Transverse colon (tissue), 4 donors: Measurements from ENCODE around the gene EPB41L4B. TPM values are rescaled to one million over a fixed set of nuclear protein-coding genes. Genes with fewer than 3 reads are reported as not detected.
"Not testable (repeated sequence)": the region's sequence is repeated elsewhere in the genome, so short reads cannot be mapped to it uniquely, and the experiment has no call there.

Experiments
- DNase-seq: peaks from one replicate; pipeline ENCODE4 v3.0.0-alpha.2; 2019
- H3K27ac ChIP-seq, 4 donors: fragments of 200-600 bp; sonication (generic); 2 replicates each; pipeline ENCODE4 v1.5.1; 2016 to 2018; ENCODE audit warnings: inconsistent platforms in 4 of 4
- H3K27me3 ChIP-seq: fragments of 200-600 bp; sonication (generic); 2 replicates; pipeline ENCODE4 v1.5.1; 2017; ENCODE audit warnings: inconsistent platforms
- H3K36me3 ChIP-seq, 4 donors: fragments of 200-600 bp; sonication (generic); 2 replicates each; pipeline ENCODE4 v1.5.1; 2017 to 2019; ENCODE audit warnings: inconsistent platforms in 4 of 4
- H3K4me1 ChIP-seq, 4 donors: fragments of 200-600 bp; sonication (generic); 2 replicates each; pipeline ENCODE4 v1.5.1; 2017 to 2020; ENCODE audit warnings: inconsistent platforms in 4 of 4
- H3K4me3 ChIP-seq, 4 donors: fragments of 200-600 bp; sonication (generic); 1 replicate in 1 of 4; 2 replicates in 3 of 4; pipeline versions ENCODE4 v1.5.1 to v1.6.1; 2017 to 2019; ENCODE audit warnings: inconsistent platforms in 4 of 4
- H3K9me3 ChIP-seq, 2 donors: fragments of 200-600 bp; sonication (generic); 2 replicates each; pipeline ENCODE4 v1.5.1; 2017 to 2019; ENCODE audit warnings: inconsistent platforms in 2 of 2
- EP300 ChIP-seq: sonication (generic); formaldehyde crosslinking; IDR thresholded peaks from one replicate; pipeline ENCODE4 v1.6.1; 2017; ENCODE audit warnings: antibody characterized with exemption, low read depth
- POLR2A ChIP-seq: fragments of 450-650 bp; IDR thresholded peaks from one replicate; pipeline ENCODE4 v1.6.1; 2016; ENCODE audit warnings: antibody characterized with exemption, mild to moderate bottlenecking, moderate library complexity
- POLR2AphosphoS5 ChIP-seq, 3 donors: sonication (generic); formaldehyde crosslinking; IDR thresholded peaks; one replicate each; pipeline ENCODE4 v1.6.1; 2016; ENCODE audit warnings: antibody characterized with exemption in 3 of 3
- WGBS, 2 donors: methylation state at CpG; one replicate each; pipeline ENCODE4 v1.1.5; 2018; ENCODE audit warnings: low coverage in 1 of 2; 5-methylcytosine and 5-hydroxymethylcytosine counted together
- in situ Hi-C, 4 donors: fragments of 200-750 bp; cut with MboI; loops; one replicate each; pipeline versions ENCODE4 v1.15.0 to v1.15.1; 2017; ENCODE audit warnings: low sequenced_read_pairs in 3 of 4, low pct_ligation_motif_present in 1 of 4, low pct_unique_long_range_greater_than_20kb in 1 of 4
- intact Hi-C: fragments of 100-400 bp; cut with DNase I; formaldehyde crosslinking; loops from one replicate; pipeline ENCODE4 v1.15.1; 2023; ENCODE audit warnings: low total_unique reads
- total RNA-seq, 4 donors: library from RNA; depleted of rRNA; stranded (reverse); fragments of >200 nt; gene quantifications; one replicate each; pipeline ENCODE4 v1.1.0, GENCODE V29; 2016
- TF ChIP-seq, protein P1 (sequence below), 5 experiments: fragments of 200-600 bp in 3 of 5; fragments of 450-650 bp in 2 of 5; sonication (generic) in 3 of 5; IDR thresholded peaks; 1 replicate in 2 of 5; 2 replicates in 3 of 5; pipeline ENCODE4 v1.5.1; 2016 to 2017; ENCODE audit warnings: antibody characterized with exemption in 5 of 5, inconsistent platforms in 3 of 5, mild to moderate bottlenecking in 2 of 5, moderate library complexity in 1 of 5

The EPB41L4B gene
- total RNA-seq, 4 donors from 2014 or later: 76.8 to 159 (median 110) TPM

DNA sequence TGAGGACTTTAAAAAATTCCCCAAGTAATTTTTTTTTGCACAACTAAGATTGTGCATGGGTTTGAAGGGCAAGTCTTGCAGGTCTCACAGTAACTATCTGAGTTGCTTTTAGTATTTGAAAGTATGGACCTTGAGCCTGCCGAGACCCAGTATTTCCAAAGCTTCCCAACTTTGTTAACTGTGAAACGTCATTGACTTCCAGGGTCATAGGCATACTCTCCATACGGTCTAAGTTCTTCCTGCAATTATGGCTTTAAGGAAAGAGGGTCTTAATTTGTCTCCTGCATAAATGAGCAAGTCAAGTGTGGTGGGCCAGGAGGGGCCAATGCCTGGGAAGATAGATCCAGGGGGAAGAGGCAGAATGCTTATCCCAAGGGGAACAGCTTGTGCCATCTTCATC is 24.0 kb upstream of the EPB41L4B start:
- 81 to 83% methylated on average over 1 to 3 of the region's 3 CpGs for WGBS, 2 donors

DNA sequence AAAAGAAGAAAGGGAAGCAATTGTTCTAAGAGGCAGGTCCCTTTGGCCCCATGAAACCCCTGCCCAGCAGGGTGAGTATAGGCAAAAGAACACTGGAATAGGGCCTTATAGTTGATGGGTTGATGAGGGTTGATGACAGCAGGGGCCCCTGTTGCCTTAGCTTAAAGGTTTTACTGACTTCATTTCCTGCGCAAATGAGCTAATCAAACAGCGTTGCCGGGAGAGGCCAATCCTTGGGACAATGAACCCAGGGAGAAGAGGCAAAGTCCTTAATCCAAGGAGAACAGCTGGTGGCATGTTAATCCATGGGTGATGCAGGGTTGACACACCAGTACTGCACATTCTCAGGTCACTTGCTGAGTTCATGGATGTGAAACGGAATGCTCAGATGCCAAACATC is 22.0 kb upstream of the EPB41L4B start:
- Histone ChIP-seq H3K27me3 (no peaks in the 10 kb centered on the region), H3K4me3 (no peak overlapping the region), H3K27ac (no peak overlapping the region), H3K4me1 (peaks cover 0 to 13% (median 6%) of the 10 kb centered on the region in 4 donors), H3K9me3 (no peaks in the 10 kb centered on the region), H3K36me3 (no peaks in the 10 kb centered on the region)
- TF ChIP-seq POLR2AphosphoS5 (IDR thresholded peaks at IDR 0.05) (no peak), EP300 (no peak), POLR2A (no peak)
- TF ChIP-seq, protein P1, sequence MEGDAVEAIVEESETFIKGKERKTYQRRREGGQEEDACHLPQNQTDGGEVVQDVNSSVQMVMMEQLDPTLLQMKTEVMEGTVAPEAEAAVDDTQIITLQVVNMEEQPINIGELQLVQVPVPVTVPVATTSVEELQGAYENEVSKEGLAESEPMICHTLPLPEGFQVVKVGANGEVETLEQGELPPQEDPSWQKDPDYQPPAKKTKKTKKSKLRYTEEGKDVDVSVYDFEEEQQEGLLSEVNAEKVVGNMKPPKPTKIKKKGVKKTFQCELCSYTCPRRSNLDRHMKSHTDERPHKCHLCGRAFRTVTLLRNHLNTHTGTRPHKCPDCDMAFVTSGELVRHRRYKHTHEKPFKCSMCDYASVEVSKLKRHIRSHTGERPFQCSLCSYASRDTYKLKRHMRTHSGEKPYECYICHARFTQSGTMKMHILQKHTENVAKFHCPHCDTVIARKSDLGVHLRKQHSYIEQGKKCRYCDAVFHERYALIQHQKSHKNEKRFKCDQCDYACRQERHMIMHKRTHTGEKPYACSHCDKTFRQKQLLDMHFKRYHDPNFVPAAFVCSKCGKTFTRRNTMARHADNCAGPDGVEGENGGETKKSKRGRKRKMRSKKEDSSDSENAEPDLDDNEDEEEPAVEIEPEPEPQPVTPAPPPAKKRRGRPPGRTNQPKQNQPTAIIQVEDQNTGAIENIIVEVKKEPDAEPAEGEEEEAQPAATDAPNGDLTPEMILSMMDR (IDR thresholded peaks at IDR 0.05): no peak
- intact Hi-C loops (no loop called here), in situ Hi-C loops (no loop called here)
- 70% methylated on average over 4 of the region's 4 CpGs; no CpG with 5 or more reads in 1 of the 2 donors for WGBS, 2 donors
- DNase-seq: no peak

More for the DNA sequence above, 24.0 kb upstream of the EPB41L4B start:
- peak overlapping the region in 3 of 4 donors; percentile 71 to 76 (median 74) for H3K27ac ChIP-seq
- intact Hi-C loops (loop anchor here (2.0 kb wide), 1 partner anchor 58 kb away; no protein-coding TSS in a partner anchor), in situ Hi-C loops (no loop called here)
- H3K36me3 ChIP-seq: no peaks in the 10 kb centered on the region
- peaks cover 0 to 13% (median 6%) of the 10 kb centered on the region in 4 donors for H3K4me1 ChIP-seq
- H3K4me3 ChIP-seq: no peak overlapping the region
- DNase-seq: no peak
- no peaks in the 10 kb centered on the region for H3K9me3 ChIP-seq
- TF ChIP-seq, protein P1 (IDR thresholded peaks at IDR 0.05): no peak
- TF ChIP-seq POLR2AphosphoS5 (IDR thresholded peaks at IDR 0.05) (no peak), POLR2A (no peak), EP300 (no peak)
- H3K27me3 ChIP-seq: no peaks in the 10 kb centered on the region

- no peaks in the 10 kb centered on the region for H3K36me3 ChIP-seq
- no peak overlapping the region for H3K27ac ChIP-seq
- DNase-seq: no peak
- WGBS, 2 donors: 50 to 86% methylated on average over 2 to 6 of the region's 6 CpGs
- intact Hi-C loops (no loop called here), in situ Hi-C loops (no loop called here)
- no peaks in the 10 kb centered on the region for H3K27me3 ChIP-seq
- H3K9me3 ChIP-seq: no peaks in the 10 kb centered on the region
- TF ChIP-seq EP300: no peak
- no peak for TF ChIP-seq POLR2A
- no peak for TF ChIP-seq POLR2AphosphoS5 (IDR thresholded peaks at IDR 0.05)
- TF ChIP-seq, protein P1 (IDR thresholded peaks at IDR 0.05): no peak
- H3K4me1 ChIP-seq: peaks cover 0 to 13% (median 6%) of the 10 kb centered on the region in 4 donors
- H3K4me3 ChIP-seq: no peak overlapping the region
Observed at GRCh38 chr9:109341561-109341960, 20.7 kb upstream of the EPB41L4B start.

DNA sequence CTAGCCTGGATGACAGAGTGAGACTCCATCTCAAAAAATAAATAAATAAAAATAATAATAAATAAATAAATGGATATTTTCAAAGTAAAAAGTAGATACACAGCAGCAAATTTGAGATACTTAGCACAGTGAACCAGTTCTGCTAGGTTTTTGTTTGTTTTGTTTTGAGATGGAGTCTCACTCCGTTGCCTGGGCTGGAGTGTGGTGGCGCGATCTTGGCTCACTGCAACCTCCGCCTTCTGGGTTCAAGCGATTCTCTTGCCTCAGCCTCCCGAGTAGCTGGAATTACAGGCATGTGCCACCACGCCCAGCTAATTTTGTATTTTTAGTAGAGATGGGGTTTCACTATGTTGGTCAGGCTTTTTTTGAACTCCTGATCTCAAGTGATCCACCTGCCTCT is 20.1 kb upstream of the EPB41L4B start:
- H3K27ac ChIP-seq, H3K9me3 ChIP-seq, H3K4me3 ChIP-seq, DNase-seq, H3K27me3 ChIP-seq, intact Hi-C loops, H3K36me3 ChIP-seq, in situ Hi-C loops: not testable (repeated sequence)
- 88 to 92% methylated on average over 7 of the region's 7 CpGs for WGBS, 2 donors
- H3K4me1 ChIP-seq: peaks cover 0 to 12% (median 6%) of the 10 kb centered on the region in 4 donors

GRCh38 chr9:109336409-109336808 is 15.6 kb upstream of the EPB41L4B start:
- DNase-seq: no peak
- no peaks in the 10 kb centered on the region for H3K27me3 ChIP-seq
- intact Hi-C loops: no loop called here
- peaks cover 0 to 4% (median 0%) of the 10 kb centered on the region in 4 donors for H3K4me1 ChIP-seq
- H3K27ac ChIP-seq: no peak overlapping the region
- in situ Hi-C loops: no loop called here
- no peaks in the 10 kb centered on the region for H3K36me3 ChIP-seq
- no peak for TF ChIP-seq EP300
- TF ChIP-seq, protein P1 (IDR thresholded peaks at IDR 0.05): no peak
- no peak for TF ChIP-seq POLR2AphosphoS5 (IDR thresholded peaks at IDR 0.05)
- no peak for TF ChIP-seq POLR2A
- H3K9me3 ChIP-seq: no peaks in the 10 kb centered on the region
- H3K4me3 ChIP-seq: no peak overlapping the region
- 81 to 87% methylated on average over 3 of the region's 3 CpGs for WGBS, 2 donors
